ENCODE results near the gene APLF.

The APLF gene

DNA sequence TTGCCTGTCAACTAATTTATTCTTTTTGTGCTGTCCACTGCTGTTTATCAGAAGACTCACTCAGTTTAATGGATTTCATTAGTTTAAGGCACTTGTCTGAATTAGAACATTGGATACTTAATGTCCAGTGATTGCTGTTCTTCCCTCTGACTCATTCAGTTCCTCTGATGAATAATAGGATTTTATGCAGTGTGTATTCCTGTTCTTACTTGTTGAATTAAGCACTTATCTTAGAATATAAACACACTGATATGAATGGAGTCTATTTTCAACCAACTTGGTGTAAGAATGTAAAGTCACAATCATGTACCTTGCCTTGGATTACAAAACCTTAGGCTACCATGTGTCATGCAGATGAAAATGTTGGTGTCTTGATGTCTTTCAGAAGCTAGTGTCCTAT, 89.0 kb downstream of the APLF start:
- Histone ChIP-seq H3K4me2 (ENCODE audit: low read depth, low read length) (no peak overlapping the region), H3K9me2 (replicated peaks; ENCODE audit: insufficient read depth, low read length) (no peaks in the 10 kb centered on the region), H2AFZ (ENCODE audit: low read length) (no peak overlapping the region), H3K27me3 (replicated peaks; ENCODE audit: insufficient read depth, low read length) (no peaks in the 10 kb centered on the region), H4K20me1 (ENCODE audit: insufficient read depth, low read length) (no peaks in the 10 kb centered on the region), H3K36me3 (replicated peaks; ENCODE audit: insufficient read depth, low read length) (no peaks in the 10 kb centered on the region), H3K9ac (ENCODE audit: low read length) (no peak overlapping the region), H3K27ac (ENCODE audit: low read length) (no peak overlapping the region), H3K9me3 (replicated peaks; ENCODE audit: insufficient read depth, low read length) (no peaks in the 10 kb centered on the region), H3K4me1 (ENCODE audit: low read length) (peaks cover 11% of the 10 kb centered on the region), H3K4me3 (ENCODE audit: low read length) (no peak overlapping the region), H3K79me2 (ENCODE audit: low read length) (no peaks in the 10 kb centered on the region), H3F3A (ENCODE audit: insufficient read depth, low read length) (no peaks in the 10 kb centered on the region)
- no peak for TF ChIP-seq EZH2phosphoT487 (IDR thresholded peaks at IDR 0.05; ENCODE audit: low read length)
- TF ChIP-seq CTCF (IDR thresholded peaks at IDR 0.05; ENCODE audit: low read length): no peak
- no peak for TF ChIP-seq EZH2 (optimal IDR thresholded peaks at IDR 0.05; ENCODE audit: low read depth, low read length)
- DNase-seq: no peak

GRCh38 chr2:68558576-68558975, 91.2 kb downstream of the APLF start:
- H3F3A ChIP-seq (ENCODE audit: insufficient read depth, low read length): no peaks in the 10 kb centered on the region
- no peaks in the 10 kb centered on the region for H3K9me2 ChIP-seq (replicated peaks; ENCODE audit: insufficient read depth, low read length)
- TF ChIP-seq CTCF (IDR thresholded peaks at IDR 0.05; ENCODE audit: low read length) (no peak), EZH2phosphoT487 (IDR thresholded peaks at IDR 0.05; ENCODE audit: low read length) (no peak), EZH2 (optimal IDR thresholded peaks at IDR 0.05; ENCODE audit: low read depth, low read length) (no peak)
- H3K9me3 ChIP-seq (replicated peaks; ENCODE audit: insufficient read depth, low read length): no peaks in the 10 kb centered on the region
- H3K27ac ChIP-seq (ENCODE audit: low read length): no peak overlapping the region
- H3K4me1 ChIP-seq (ENCODE audit: low read length): peaks cover 11% of the 10 kb centered on the region
- DNase-seq: no peak
- no peaks in the 10 kb centered on the region for H3K79me2 ChIP-seq (ENCODE audit: low read length)
- H4K20me1 ChIP-seq (ENCODE audit: insufficient read depth, low read length): no peaks in the 10 kb centered on the region
- H3K27me3 ChIP-seq (replicated peaks; ENCODE audit: insufficient read depth, low read length): no peaks in the 10 kb centered on the region
- peak overlapping the region; percentile 50 for H3K4me2 ChIP-seq (ENCODE audit: low read depth, low read length)
- H3K36me3 ChIP-seq (replicated peaks; ENCODE audit: insufficient read depth, low read length): no peaks in the 10 kb centered on the region
- 0 out of 2 replicates have a peak overlapping the region, but pooled peaks have one; percentile 16 for H2AFZ ChIP-seq (ENCODE audit: low read length)
- H3K4me3 ChIP-seq (ENCODE audit: low read length): no peak overlapping the region
- no peak overlapping the region for H3K9ac ChIP-seq (ENCODE audit: low read length)

GRCh38 chr2:68559692-68560091, 92.3 kb downstream of the APLF start:
- H3F3A ChIP-seq (ENCODE audit: insufficient read depth, low read length): no peaks in the 10 kb centered on the region
- no peak for DNase-seq
- H4K20me1 ChIP-seq (ENCODE audit: insufficient read depth, low read length): no peaks in the 10 kb centered on the region
- no peak overlapping the region for H2AFZ ChIP-seq (ENCODE audit: low read length)
- H3K27ac ChIP-seq (ENCODE audit: low read length): no peak overlapping the region
- no peaks in the 10 kb centered on the region for H3K9me2 ChIP-seq (replicated peaks; ENCODE audit: insufficient read depth, low read length)
- TF ChIP-seq EZH2 (optimal IDR thresholded peaks at IDR 0.05; ENCODE audit: low read depth, low read length) (no peak), EZH2phosphoT487 (IDR thresholded peaks at IDR 0.05; ENCODE audit: low read length) (no peak), CTCF (IDR thresholded peaks at IDR 0.05; ENCODE audit: low read length) (no peak)
- peaks cover 11% of the 10 kb centered on the region for H3K4me1 ChIP-seq (ENCODE audit: low read length)
- no peaks in the 10 kb centered on the region for H3K9me3 ChIP-seq (replicated peaks; ENCODE audit: insufficient read depth, low read length)
- no peaks in the 10 kb centered on the region for H3K79me2 ChIP-seq (ENCODE audit: low read length)
- no peaks in the 10 kb centered on the region for H3K27me3 ChIP-seq (replicated peaks; ENCODE audit: insufficient read depth, low read length)
- no peaks in the 10 kb centered on the region for H3K36me3 ChIP-seq (replicated peaks; ENCODE audit: insufficient read depth, low read length)
- no peak overlapping the region for H3K9ac ChIP-seq (ENCODE audit: low read length)
- H3K4me2 ChIP-seq (ENCODE audit: low read depth, low read length): no peak overlapping the region; the same call in 1 of the 2 replicates
- H3K4me3 ChIP-seq (ENCODE audit: low read length): no peak overlapping the region

Measured in MM.1S (cell line).